ENCODE data around the gene PLAAT1. TPM values are rescaled to one million over a fixed set of nuclear protein-coding genes. Genes with fewer than 3 reads are reported as not detected.

The PLAAT1 gene
- total RNA-seq (1 to 10 TPM in 1 of 7 donors, under 1 TPM in 3, not detected in 3; 0.38 to 1.5 (median 0.53) TPM), polyA plus RNA-seq (not detected)
- long read RNA-seq, donor 1: 0 reads
- long read RNA-seq, donor 2: 0 reads

- DNase-seq: peak; percentile 81
These were observed at the start of gene PLAAT1 for GRCh38 chr3:193240850-193241706. PLAAT1 (plus strand) TSS chr3:193241222; CDS start chr3:193255651, 14,429 bp downstream.

DNA sequence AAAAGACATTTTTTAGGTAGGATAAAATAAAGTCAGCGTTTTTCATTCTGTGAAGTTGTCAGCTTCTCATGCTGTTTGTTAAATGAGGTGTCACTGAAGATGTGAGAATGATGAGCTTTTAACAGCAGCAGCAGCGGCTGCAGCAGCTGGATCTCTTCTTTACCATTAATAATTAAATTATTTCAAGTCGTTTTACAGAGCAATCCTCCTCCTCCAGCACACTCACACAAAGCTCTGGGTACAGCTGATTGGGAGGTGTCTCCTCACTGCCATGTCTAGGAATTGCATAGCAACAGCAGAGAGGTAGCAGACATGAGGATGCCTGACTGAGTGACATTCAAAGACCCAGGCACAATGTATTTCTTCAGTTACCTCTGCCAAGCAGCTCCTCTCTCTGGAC is 46.7 kb upstream of the PLAAT1 start:
- Histone ChIP-seq H3K9me3 (no peaks in the 10 kb centered on the region), H3K4me3 (no peak overlapping the region), H3K4me1 (no peaks in the 10 kb centered on the region), H3K27ac (no peak overlapping the region), H3K27me3 (replicated peaks in 1 of 7) (no peaks in the 10 kb centered on the region), H3K36me3 (no peaks in the 10 kb centered on the region)
- no peak for DNase-seq
- WGBS, 5 donors: 41 to 58% (median 45%) methylated on average over 3 of the region's 3 CpGs
- TF ChIP-seq POLR2A (IDR thresholded peaks at IDR 0.05) (no peak), CTCF (IDR thresholded peaks at IDR 0.05 in 8 of 11, conservative IDR thresholded peaks at IDR 0.05 in 3 of 11) (no peak), POLR2AphosphoS5 (IDR thresholded peaks at IDR 0.05) (no peak)
- intact Hi-C loops (cut with DNase I; ENCODE audit: low total_unique reads): no loop called here

More at GRCh38 chr3:193240850-193241706, at the start of gene PLAAT1:
- no peak for TF ChIP-seq POLR2A (IDR thresholded peaks at IDR 0.05)
- TF ChIP-seq POLR2AphosphoS5 (IDR thresholded peaks at IDR 0.05): peak in 2 of 3 donors; percentile 45 to 54
- TF ChIP-seq CTCF (IDR thresholded peaks at IDR 0.05 in 8 of 11, conservative IDR thresholded peaks at IDR 0.05 in 3 of 11): no peak
- 1 to 8% (median 3%) methylated on average over 5 to 93 of the region's 93 CpGs for WGBS, 5 donors
- intact Hi-C loops (cut with DNase I; ENCODE audit: low total_unique reads): no loop called here
- H3K4me3 ChIP-seq: peak within 1 kb of the TSS; percentile 18 to 65 (median 28)
- H3K9me3 ChIP-seq: no peaks in the 10 kb centered on the region
- no peaks in the 10 kb centered on the region for H3K36me3 ChIP-seq
- H3K27me3 ChIP-seq (replicated peaks in 1 of 7): peaks cover 0 to 43% (median 11%) of the 10 kb centered on the region in 7 donors
- H3K27ac ChIP-seq: peak within 1 kb of the TSS in 1 of 8 donors; percentile 41
- peaks cover 0 to 9% (median 6%) of the 10 kb centered on the region in 6 donors for H3K4me1 ChIP-seq

- no peak for DNase-seq
- no peaks in the 10 kb centered on the region for H3K36me3 ChIP-seq
- intact Hi-C loops (cut with DNase I; ENCODE audit: low total_unique reads): no loop called here
- no peaks in the 10 kb centered on the region for H3K4me1 ChIP-seq
- H3K27ac ChIP-seq: no peak overlapping the region
- 85 to 96% (median 90%) methylated on average over 2 of the region's 2 CpGs for WGBS, 5 donors
- TF ChIP-seq POLR2AphosphoS5 (IDR thresholded peaks at IDR 0.05) (no peak), CTCF (IDR thresholded peaks at IDR 0.05 in 8 of 11, conservative IDR thresholded peaks at IDR 0.05 in 3 of 11) (no peak), POLR2A (IDR thresholded peaks at IDR 0.05) (no peak)
- no peaks in the 10 kb centered on the region for H3K27me3 ChIP-seq (replicated peaks in 1 of 7)
- H3K9me3 ChIP-seq: no peaks in the 10 kb centered on the region
- no peak overlapping the region for H3K4me3 ChIP-seq
These were observed 44.3 kb upstream of the PLAAT1 start for GRCh38 chr3:193196746-193197145.

Data from spleen (tissue), 13 donors.